ENCODE data around the gene ITGA2B. TPM values are rescaled to one million over a fixed set of nuclear protein-coding genes. Genes with fewer than 3 reads are reported as not detected.

The ITGA2B gene
- polyA plus RNA-seq, 1 donor (not counting 4 experiments of a cell fraction or from before 2014, with no cell fraction given), result not detected

DNA sequence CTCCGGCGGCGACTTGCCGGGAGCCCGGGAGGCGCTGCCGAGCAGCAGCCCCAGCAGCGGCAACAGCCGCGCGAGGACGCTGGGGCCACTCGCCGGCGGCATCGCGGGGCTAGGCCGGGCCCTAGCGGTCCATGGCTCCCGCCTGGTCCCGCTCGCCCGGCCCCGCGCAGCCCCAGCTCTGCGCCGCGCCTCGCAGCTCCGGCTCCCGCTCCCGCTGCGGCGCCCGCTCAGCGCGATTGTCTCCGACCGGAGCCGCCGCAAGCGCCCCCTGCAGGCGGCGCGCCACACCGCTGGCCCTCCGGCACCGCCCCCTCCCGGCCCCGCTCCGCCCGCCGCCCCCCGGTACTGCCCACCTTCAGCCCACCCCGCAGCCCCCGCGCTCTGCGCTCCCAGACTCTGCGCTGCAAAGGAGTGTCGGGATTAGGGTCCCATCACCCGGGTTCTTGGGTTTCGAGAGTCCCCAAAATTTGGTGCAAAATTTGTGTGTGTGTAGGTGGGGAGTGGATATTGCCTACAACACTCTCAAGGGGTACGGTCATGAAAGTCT lies 25.8 kb downstream of the ITGA2B start, which contains the start of gene FAM171A2:
Gene FAM171A2, minus strand, starts transcription at position 241 of the 547 bp plus-strand sequence. Its CDS starts 139 bp downstream, at position 102.
- dilution Hi-C loops (cut with MboI; ENCODE audit: extremely low pct_ligation_motif_present, low sequenced_read_pairs), result no loop called here
- TF ChIP-seq, protein P1, sequence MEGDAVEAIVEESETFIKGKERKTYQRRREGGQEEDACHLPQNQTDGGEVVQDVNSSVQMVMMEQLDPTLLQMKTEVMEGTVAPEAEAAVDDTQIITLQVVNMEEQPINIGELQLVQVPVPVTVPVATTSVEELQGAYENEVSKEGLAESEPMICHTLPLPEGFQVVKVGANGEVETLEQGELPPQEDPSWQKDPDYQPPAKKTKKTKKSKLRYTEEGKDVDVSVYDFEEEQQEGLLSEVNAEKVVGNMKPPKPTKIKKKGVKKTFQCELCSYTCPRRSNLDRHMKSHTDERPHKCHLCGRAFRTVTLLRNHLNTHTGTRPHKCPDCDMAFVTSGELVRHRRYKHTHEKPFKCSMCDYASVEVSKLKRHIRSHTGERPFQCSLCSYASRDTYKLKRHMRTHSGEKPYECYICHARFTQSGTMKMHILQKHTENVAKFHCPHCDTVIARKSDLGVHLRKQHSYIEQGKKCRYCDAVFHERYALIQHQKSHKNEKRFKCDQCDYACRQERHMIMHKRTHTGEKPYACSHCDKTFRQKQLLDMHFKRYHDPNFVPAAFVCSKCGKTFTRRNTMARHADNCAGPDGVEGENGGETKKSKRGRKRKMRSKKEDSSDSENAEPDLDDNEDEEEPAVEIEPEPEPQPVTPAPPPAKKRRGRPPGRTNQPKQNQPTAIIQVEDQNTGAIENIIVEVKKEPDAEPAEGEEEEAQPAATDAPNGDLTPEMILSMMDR (optimal IDR thresholded peaks at IDR 0.05 in 1 of 3, IDR thresholded peaks at IDR 0.05 in 1 of 3, conservative IDR thresholded peaks at IDR 0.05 in 1 of 3; ENCODE audit: extremely low read depth in 1 of 3, insufficient read depth in 2 of 3, low read length in 3 of 3), result peak in 2 of 3 experiments; percentile 47 to 77
- TF ChIP-seq EZH2 (IDR thresholded peaks at IDR 0.05; ENCODE audit: low read length), result no peak
- H4K20me1 ChIP-seq (ENCODE audit: control insufficient read depth, extremely low read depth, insufficient read depth, low read length), result no peaks in the 10 kb centered on the region
- peak within 1 kb of the TSS; percentile 54 to 72 (median 57) for H3K4me3 ChIP-seq (ENCODE audit: control insufficient read depth in 2 of 3, extremely low read depth in 1 of 3, insufficient read depth in 2 of 3, low read depth in 1 of 3, low read length in 3 of 3)
- no peaks in the 10 kb centered on the region for H3K79me2 ChIP-seq (ENCODE audit: control insufficient read depth, insufficient read depth, low read length)
- peak within 1 kb of the TSS; percentile 86 for H3K4me2 ChIP-seq (ENCODE audit: control insufficient read depth, extremely low read depth, insufficient read depth, low read depth, low read length)
- H3K9ac ChIP-seq (ENCODE audit: control insufficient read depth, extremely low read depth, insufficient read depth, low read length), result peak within 1 kb of the TSS; percentile 41
- H3K27ac ChIP-seq (ENCODE audit: control insufficient read depth, insufficient read depth, low read length), result no peak within 1 kb of the TSS
- FAIRE-seq, result no peak
- H3K27me3 ChIP-seq (ENCODE audit: control insufficient read depth, extremely low read depth, insufficient read depth, low read length), result peaks cover 27% of the 10 kb centered on the region
- H3K36me3 ChIP-seq (ENCODE audit: control insufficient read depth in 2 of 2, extremely low read depth in 1 of 2, insufficient read depth in 2 of 2, low read length in 2 of 2), result no peaks in the 10 kb centered on the region
- no peak for DNase-seq (ENCODE audit: low read depth, low spot score)
- no peaks in the 10 kb centered on the region for H3K4me1 ChIP-seq (ENCODE audit: control insufficient read depth, extremely low read depth, insufficient read depth, low read length)
- H3K9me3 ChIP-seq (ENCODE audit: control insufficient read depth, low read depth, low read length), result no peaks in the 10 kb centered on the region
- H2AFZ ChIP-seq (ENCODE audit: control insufficient read depth, low read length), result peak within 1 kb of the TSS; percentile 68
- no peaks in the 10 kb centered on the region for H3K9me1 ChIP-seq (ENCODE audit: control insufficient read depth, extremely low read depth, insufficient read depth, low read length)

DNA sequence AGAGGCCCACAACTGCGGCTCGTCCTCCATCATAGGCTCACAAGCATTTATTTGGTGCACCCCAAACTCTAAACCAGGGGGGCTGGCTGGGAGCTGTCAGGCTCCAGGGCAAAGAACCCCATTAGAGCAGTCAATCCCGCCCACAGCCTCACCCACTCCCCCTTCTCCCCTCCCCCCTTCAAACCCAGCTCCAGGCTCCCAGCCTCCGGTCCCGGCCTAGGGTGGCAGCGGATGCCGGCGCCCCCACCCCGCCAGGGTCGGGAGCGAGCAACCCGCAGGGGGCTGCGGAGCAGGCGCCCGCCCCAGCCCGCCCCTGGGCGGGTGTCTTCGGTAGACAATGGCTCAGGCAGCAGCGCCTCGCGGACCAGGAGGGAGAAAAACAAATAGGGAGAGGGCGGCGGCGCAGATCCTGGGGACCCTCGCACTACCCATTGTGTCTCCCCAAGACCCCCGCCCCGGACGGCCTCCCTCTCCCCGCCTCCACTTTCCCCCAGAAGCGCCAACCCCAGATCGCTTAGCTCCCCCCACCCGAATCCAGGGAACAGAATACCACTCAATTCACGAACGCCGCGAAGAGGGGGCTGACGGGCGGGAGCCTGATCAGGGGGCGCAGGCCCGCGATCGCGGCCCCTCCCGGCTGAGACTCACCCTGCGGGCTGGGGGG lies 26.4 kb downstream of the ITGA2B start:
- Histone ChIP-seq H3K4me3 (ENCODE audit: control insufficient read depth in 2 of 3, extremely low read depth in 1 of 3, insufficient read depth in 2 of 3, low read depth in 1 of 3, low read length in 3 of 3) (peak overlapping the region; percentile 54 to 72 (median 57)), H3K79me2 (ENCODE audit: control insufficient read depth, insufficient read depth, low read length) (no peaks in the 10 kb centered on the region), H4K20me1 (ENCODE audit: control insufficient read depth, extremely low read depth, insufficient read depth, low read length) (no peaks in the 10 kb centered on the region), H3K9ac (ENCODE audit: control insufficient read depth, extremely low read depth, insufficient read depth, low read length) (peak overlapping the region; percentile 41), H3K4me1 (ENCODE audit: control insufficient read depth, extremely low read depth, insufficient read depth, low read length) (no peaks in the 10 kb centered on the region), H3K36me3 (ENCODE audit: control insufficient read depth in 2 of 2, extremely low read depth in 1 of 2, insufficient read depth in 2 of 2, low read length in 2 of 2) (no peaks in the 10 kb centered on the region), H3K27me3 (ENCODE audit: control insufficient read depth, extremely low read depth, insufficient read depth, low read length) (peaks cover 27% of the 10 kb centered on the region), H2AFZ (ENCODE audit: control insufficient read depth, low read length) (peak overlapping the region; percentile 68), H3K9me3 (ENCODE audit: control insufficient read depth, low read depth, low read length) (no peaks in the 10 kb centered on the region), H3K9me1 (ENCODE audit: control insufficient read depth, extremely low read depth, insufficient read depth, low read length) (no peaks in the 10 kb centered on the region), H3K4me2 (ENCODE audit: control insufficient read depth, extremely low read depth, insufficient read depth, low read depth, low read length) (peak overlapping the region; percentile 86), H3K27ac (ENCODE audit: control insufficient read depth, insufficient read depth, low read length) (no peak overlapping the region)
- dilution Hi-C loops (cut with MboI; ENCODE audit: extremely low pct_ligation_motif_present, low sequenced_read_pairs), result no loop called here
- DNase-seq (ENCODE audit: low read depth, low spot score) (no peak), FAIRE-seq (no peak)
- TF ChIP-seq, protein P1 (optimal IDR thresholded peaks at IDR 0.05 in 1 of 3, IDR thresholded peaks at IDR 0.05 in 1 of 3, conservative IDR thresholded peaks at IDR 0.05 in 1 of 3; ENCODE audit: extremely low read depth in 1 of 3, insufficient read depth in 2 of 3, low read length in 3 of 3), result no peak
- TF ChIP-seq EZH2 (IDR thresholded peaks at IDR 0.05; ENCODE audit: low read length), result no peak
